AG10803 (cell line): ENCODE measurements around the gene ITGA5.

Source experiments
- DNase-seq: peaks from one replicate; pipeline ENCODE4 v3.0.0; 2010; ENCODE audit warnings: low read depth
- H3K4me3 ChIP-seq: 2 replicates; pipeline ENCODE4 v1.5.1; 2011; ENCODE audit warnings: mild to moderate bottlenecking, low read length, control low read depth
- CTCF ChIP-seq: conservative IDR thresholded peaks from 2 replicates; pipeline ENCODE4 v1.5.1; 2011; ENCODE audit warnings: mild to moderate bottlenecking, low read length, control low read depth, inconsistent platforms

The ITGA5 gene

GRCh38 chr12:54370171-54370730 is 48.8 kb downstream of the ITGA5 start:
- peak; percentile 81 for DNase-seq
- peak overlapping the region; percentile 59 for H3K4me3 ChIP-seq

GRCh38 chr12:54369597-54370131 is 49.4 kb downstream of the ITGA5 start:
- no peak for TF ChIP-seq CTCF
- peak overlapping the region; percentile 22 for H3K4me3 ChIP-seq
- DNase-seq, result no peak

More at GRCh38 chr12:54370171-54370730, 48.8 kb downstream of the ITGA5 start:
- TF ChIP-seq CTCF, result peak; percentile 80

- DNase-seq, result peak; percentile 83
- H3K4me3 ChIP-seq, result peak overlapping the region; percentile 17
- peak; percentile 87 for TF ChIP-seq CTCF
These were observed 50.1 kb downstream of the ITGA5 start for GRCh38 chr12:54368709-54369596.

- DNase-seq, result no peak
- no peak overlapping the region for H3K4me3 ChIP-seq
- TF ChIP-seq CTCF, result no peak
These were observed 50.9 kb downstream of the ITGA5 start for GRCh38 chr12:54368025-54368708.

GRCh38 chr12:54364413-54364812 is 54.7 kb downstream of the ITGA5 start, which contains the start of gene GPR84:
Gene GPR84, minus strand, starts transcription at chr12:54364486. Its CDS starts 635 bp downstream, at chr12:54363851.
- no peak for TF ChIP-seq CTCF
- DNase-seq, result no peak
- H3K4me3 ChIP-seq, result no peak within 1 kb of the TSS

GRCh38 chr12:54363618-54364017 is 55.4 kb downstream of the ITGA5 start:
- TF ChIP-seq CTCF, result no peak
- no peak for DNase-seq
- no peak overlapping the region for H3K4me3 ChIP-seq
